Gastrocnemius medialis (tissue), 4 donors: ENCODE data around the gene NSMF. TPM values are rescaled to one million over a fixed set of nuclear protein-coding genes. Genes with fewer than 3 reads are reported as not detected.
A peak's percentile ranks its signal among the peaks of the same experiment; 100 is the strongest.

ENCODE experiments used
- ATAC-seq, 2 donors: fragments of 150-250 bp; one replicate each; pipeline ENCODE4 v1.9.1; 2016
- DNase-seq, 2 donors: peaks; one replicate each; pipeline ENCODE4 v3.0.0-alpha.2; 2019
- H3K27ac ChIP-seq, 4 donors: fragments of 200-600 bp; sonication (generic); 1 replicate in 1 of 4; 2 replicates in 3 of 4; pipeline ENCODE4 v1.5.1; 2016 to 2018; ENCODE audit warnings: mild to moderate bottlenecking in 2 of 4, moderate library complexity in 1 of 4
- H3K27me3 ChIP-seq, 3 donors: fragments of 200-600 bp; sonication (generic) in 2 of 3; 1 replicate in 1 of 3; 2 replicates in 2 of 3; pipeline versions ENCODE4 v1.5.1 to v1.6.0; 2016 to 2019; ENCODE audit warnings: mild to moderate bottlenecking in 1 of 3, moderate library complexity in 1 of 3
- H3K36me3 ChIP-seq, 2 donors: fragments of 200-600 bp; sonication (generic) in 1 of 2; one replicate each; pipeline ENCODE4 v1.5.1; 2017 to 2018
- H3K4me1 ChIP-seq, 2 donors: fragments of 200-600 bp; sonication (generic) in 1 of 2; one replicate each; pipeline ENCODE4 v1.5.1; 2016 to 2017; ENCODE audit warnings: mild to moderate bottlenecking in 2 of 2
- H3K4me3 ChIP-seq, 4 donors: fragments of 200-600 bp; sonication (generic) in 3 of 4; 1 replicate in 1 of 4; 2 replicates in 3 of 4; pipeline ENCODE4 v1.5.1; 2016 to 2019; ENCODE audit warnings: mild to moderate bottlenecking in 2 of 4
- H3K9me3 ChIP-seq, 3 donors: fragments of 200-600 bp; sonication (generic) in 2 of 3; 1 replicate in 1 of 3; 2 replicates in 2 of 3; pipeline ENCODE4 v1.5.1; 2016 to 2019
- CTCF ChIP-seq, 5 experiments: fragments of 450-650 bp in 3 of 5; fragments of 200-600 bp in 2 of 5; sonication (generic) in 2 of 5; IDR thresholded peaks in 4 of 5; conservative IDR thresholded peaks in 1 of 5; 1 replicate in 4 of 5; 2 replicates in 1 of 5; pipeline ENCODE4 v1.5.1; 2016 to 2019; ENCODE audit warnings: antibody characterized with exemption in 5 of 5, mild to moderate bottlenecking in 3 of 5, moderate library complexity in 3 of 5
- POLR2A ChIP-seq, 2 donors: fragments of 450-650 bp; IDR thresholded peaks; one replicate each; pipeline ENCODE4 v1.6.1; 2017; ENCODE audit warnings: antibody characterized with exemption in 2 of 2, mild to moderate bottlenecking in 2 of 2, moderate library complexity in 2 of 2
- in situ Hi-C, 4 donors: fragments of 200-750 bp; cut with MboI; loops; one replicate each; pipeline versions ENCODE4 v1.15.0 to v1.8.0; 2017; ENCODE audit warnings: low sequenced_read_pairs in 4 of 4
- intact Hi-C: fragments of 100-400 bp; cut with DNase I; formaldehyde crosslinking; loops from one replicate; pipeline ENCODE4 v1.15.1; 2023; ENCODE audit warnings: low total_unique reads
- total RNA-seq, 4 donors: library from RNA; depleted of rRNA; stranded (reverse); fragments of >200 nt; gene quantifications; one replicate each; pipeline versions ENCODE4 v1.1.0 to v1.2.3, GENCODE V29; 2016

The NSMF gene
- total RNA-seq, 4 donors from 2014 or later: 4.4 to 8.4 (median 7.1) TPM

DNA sequence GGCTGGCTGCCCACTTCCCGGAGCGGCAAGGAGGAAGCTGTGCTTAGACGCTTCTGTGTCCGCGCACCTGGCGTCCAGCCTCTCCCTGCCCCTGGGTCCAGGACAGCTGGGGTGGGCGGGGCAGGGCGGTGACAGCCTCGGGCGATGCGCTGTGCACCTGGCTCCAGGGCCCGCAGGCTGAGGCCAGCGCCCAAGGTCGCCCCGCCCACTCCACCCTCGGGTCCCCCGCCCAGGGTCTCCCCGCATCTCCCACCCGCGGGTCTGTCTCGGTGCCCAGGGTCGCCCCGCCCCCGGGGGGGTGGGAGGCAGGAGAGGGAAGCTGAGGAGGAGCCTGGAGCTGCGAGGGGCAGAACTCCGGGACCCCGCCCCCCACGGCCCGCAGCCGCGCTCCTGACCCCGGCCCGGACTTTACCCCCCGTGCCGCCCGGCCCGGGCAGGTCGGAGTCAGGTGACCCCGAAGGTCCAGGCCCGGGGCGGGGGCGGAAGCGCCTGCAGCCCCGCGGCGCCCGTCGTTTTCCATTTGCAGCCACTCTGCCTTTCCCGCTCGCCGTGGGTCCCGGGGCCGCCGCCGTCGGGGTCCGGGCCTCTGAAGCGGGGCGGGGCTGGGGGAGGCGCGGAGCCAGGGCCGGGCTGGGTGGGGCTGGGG lies 17.7 kb downstream of the NSMF start, which contains the start of gene ENTPD8:
TSS of gene ENTPD8 (minus strand) at position 69 of the 646 bp plus-strand sequence. CDS start 3,072 bp downstream, outside the sequence.
- no peaks in the 10 kb centered on the region for H3K9me3 ChIP-seq
- H3K27me3 ChIP-seq: peaks cover 28 to 49% (median 46%) of the 10 kb centered on the region in 3 donors
- no peak for DNase-seq

GRCh38 chr9:137439158-137439714 lies 19.9 kb downstream of the NSMF start:
- ATAC-seq (peak in 1 of 2 donors; percentile 14), DNase-seq (no peak)
- Histone ChIP-seq H3K36me3 (no peaks in the 10 kb centered on the region), H3K27me3 (peaks cover 28 to 45% (median 44%) of the 10 kb centered on the region in 3 donors), H3K27ac (no peak overlapping the region), H3K4me3 (no peak overlapping the region), H3K9me3 (no peaks in the 10 kb centered on the region), H3K4me1 (peaks cover 0 to 8% of the 10 kb centered on the region in 2 donors)
- TF ChIP-seq POLR2A (IDR thresholded peaks at IDR 0.05): no peak
- no peak for TF ChIP-seq CTCF (IDR thresholded peaks at IDR 0.05 in 4 of 5, conservative IDR thresholded peaks at IDR 0.05 in 1 of 5)
- in situ Hi-C loops (no loop called here), intact Hi-C loops (no loop called here)

More for the DNA sequence above, 17.7 kb downstream of the NSMF start, which contains the start of gene ENTPD8:
- peaks cover 0 to 13% of the 10 kb centered on the region in 2 donors for H3K4me1 ChIP-seq
- no peak within 1 kb of the TSS for H3K27ac ChIP-seq
- peak within 1 kb of the TSS in 3 of 4 donors; percentile 7 to 35 (median 25) for H3K4me3 ChIP-seq
- intact Hi-C loops: no loop called here
- H3K36me3 ChIP-seq: no peaks in the 10 kb centered on the region
- in situ Hi-C loops: no loop called here
- TF ChIP-seq POLR2A (IDR thresholded peaks at IDR 0.05) (no peak), CTCF (IDR thresholded peaks at IDR 0.05 in 4 of 5, conservative IDR thresholded peaks at IDR 0.05 in 1 of 5) (no peak)
- ATAC-seq: no peak

GRCh38 chr9:137438591-137439157 lies 20.5 kb downstream of the NSMF start:
- in situ Hi-C loops: no loop called here
- Histone ChIP-seq H3K4me3 (no peak overlapping the region), H3K27ac (no peak overlapping the region), H3K4me1 (peaks cover 0 to 8% of the 10 kb centered on the region in 2 donors), H3K27me3 (peaks cover 28 to 44% (median 41%) of the 10 kb centered on the region in 3 donors), H3K9me3 (no peaks in the 10 kb centered on the region), H3K36me3 (no peaks in the 10 kb centered on the region)
- DNase-seq: no peak
- TF ChIP-seq POLR2A (IDR thresholded peaks at IDR 0.05) (no peak), CTCF (IDR thresholded peaks at IDR 0.05 in 4 of 5, conservative IDR thresholded peaks at IDR 0.05 in 1 of 5) (no peak)
- no peak for ATAC-seq
- intact Hi-C loops: no loop called here

DNA sequence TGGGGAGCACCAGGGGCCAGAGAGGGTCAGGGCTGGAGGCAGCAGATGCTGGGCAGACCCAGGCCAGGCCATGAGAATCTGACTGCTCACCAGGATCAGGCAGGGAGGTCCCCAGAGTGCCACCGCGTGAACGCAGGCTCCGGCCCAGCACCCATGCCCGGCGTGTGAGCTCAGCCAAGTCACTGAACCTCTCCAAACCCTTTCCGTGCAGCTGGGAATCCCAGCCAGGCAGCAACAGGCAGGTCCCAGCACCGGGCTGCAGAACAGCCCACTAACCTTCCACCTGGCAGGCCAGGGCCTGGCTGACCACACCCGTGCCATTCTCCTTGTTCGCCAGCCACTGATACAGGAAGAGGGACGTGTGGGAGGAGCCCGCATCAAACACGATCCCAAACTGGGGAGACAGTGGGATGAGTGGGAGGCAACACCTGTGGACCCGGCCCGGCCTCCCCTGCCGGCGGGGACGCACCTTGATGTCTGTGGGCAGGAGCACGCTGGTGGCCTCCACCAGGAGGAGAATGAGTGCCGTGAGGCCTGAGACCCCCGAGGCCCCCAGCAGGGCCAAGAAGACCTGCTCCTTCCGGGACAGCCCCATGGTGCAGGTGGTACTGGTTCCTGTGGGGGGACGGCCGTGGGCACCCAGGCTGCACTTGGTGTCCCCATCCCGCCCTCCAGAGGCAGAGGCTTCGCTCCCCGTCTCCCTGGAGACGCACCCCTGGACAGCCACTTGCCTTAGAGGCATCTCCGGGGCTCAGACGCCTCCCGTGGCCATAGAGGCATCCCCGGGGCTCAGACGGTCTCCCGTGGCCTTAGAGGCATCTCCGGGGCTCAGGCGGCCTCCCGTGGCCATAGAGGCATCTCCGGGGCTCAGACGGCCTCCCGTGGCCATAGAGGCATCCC lies 21.2 kb downstream of the NSMF start:
- H3K4me3 ChIP-seq: no peak overlapping the region
- no peaks in the 10 kb centered on the region for H3K9me3 ChIP-seq
- H3K27ac ChIP-seq: no peak overlapping the region
- TF ChIP-seq CTCF (IDR thresholded peaks at IDR 0.05 in 4 of 5, conservative IDR thresholded peaks at IDR 0.05 in 1 of 5) (no peak), POLR2A (IDR thresholded peaks at IDR 0.05) (no peak)
- no peak for ATAC-seq
- peaks cover 28 to 43% (median 36%) of the 10 kb centered on the region in 3 donors for H3K27me3 ChIP-seq
- in situ Hi-C loops: no loop called here
- DNase-seq: no peak
- H3K36me3 ChIP-seq: no peaks in the 10 kb centered on the region
- H3K4me1 ChIP-seq: peaks cover 0 to 8% of the 10 kb centered on the region in 2 donors
- intact Hi-C loops: no loop called here
